Cerebellar nuclear complex (tissue), 1 donor: ENCODE results near the gene TOR1AIP1.
A peak's percentile ranks its signal among the peaks of the same experiment; 100 is the strongest.
"Not testable (repeated sequence)": the region's sequence is repeated elsewhere in the genome, so short reads cannot be mapped to it uniquely, and the experiment has no call there.

Experiments used
- DNase-seq, 2 experiments: peaks; one replicate each; lab custom pipeline; 2025; lab: John Stamatoyannopoulos, UW

The TOR1AIP1 gene

DNA sequence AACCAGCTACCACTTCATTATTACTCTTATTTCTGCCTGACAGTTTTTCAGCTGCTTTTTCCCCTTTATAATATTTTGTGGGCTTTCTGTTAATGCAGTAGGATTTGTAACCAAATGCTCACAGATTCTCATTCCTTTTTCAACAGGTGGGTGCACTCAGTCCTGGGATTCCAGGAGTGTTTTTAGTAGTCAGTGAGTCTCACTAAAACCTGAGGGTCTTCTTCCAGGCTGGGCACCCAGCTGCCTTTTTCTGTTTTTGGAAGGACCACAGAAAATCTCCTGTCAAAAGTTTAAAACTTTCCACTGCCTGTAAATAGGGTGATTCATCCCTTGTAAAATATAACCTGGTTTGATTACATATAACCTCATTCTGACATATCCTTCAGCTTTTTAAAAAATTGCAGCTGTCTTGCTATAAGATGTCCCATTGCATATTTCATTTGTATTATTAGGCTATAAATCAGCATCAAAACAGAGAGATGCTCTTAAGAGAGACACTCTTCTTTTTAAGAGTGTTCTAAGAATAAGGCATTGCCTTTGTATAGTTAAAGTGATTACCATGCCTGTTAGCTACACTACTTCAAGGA is 55.7 kb downstream of the TOR1AIP1 start:
- DNase-seq = no peak

DNA sequence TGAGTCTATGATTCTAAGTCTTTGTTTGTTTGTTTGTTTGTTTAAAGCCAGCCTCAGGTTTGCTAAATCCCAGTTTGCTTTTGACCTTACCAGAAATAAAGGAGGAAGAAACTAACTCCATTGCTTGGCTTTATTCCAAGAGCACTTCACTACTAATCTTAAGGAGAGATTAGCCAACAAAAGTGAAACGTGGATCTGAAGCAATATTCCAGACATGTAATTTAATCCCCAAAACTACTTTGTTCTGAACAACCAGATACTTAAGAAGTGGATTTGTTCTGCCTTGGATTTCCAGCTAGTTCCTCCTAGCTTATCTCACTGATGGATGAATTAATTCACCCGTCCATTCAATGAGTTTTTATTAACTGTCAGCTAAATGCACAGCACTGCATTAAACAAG is 56.7 kb downstream of the TOR1AIP1 start:
- DNase-seq = no peak

DNA sequence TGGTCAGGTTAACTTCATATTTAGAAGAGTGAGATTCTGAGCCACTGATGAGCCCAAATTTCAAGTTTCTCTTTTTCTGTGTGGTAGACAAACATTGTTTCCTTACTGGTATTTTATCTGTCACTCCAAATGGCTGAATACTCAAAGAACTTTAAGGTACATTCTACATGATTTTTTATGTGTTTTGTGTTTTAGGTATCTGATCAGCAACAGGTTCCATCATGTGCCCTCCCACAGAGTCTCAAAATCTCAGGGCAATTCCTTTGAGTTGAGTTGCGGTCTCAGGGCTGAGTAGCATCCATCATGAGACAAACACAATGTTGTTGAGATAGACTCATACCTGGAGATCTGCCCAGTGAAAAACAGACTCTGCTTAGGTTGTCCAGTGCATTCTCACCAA is 57.9 kb downstream of the TOR1AIP1 start:
- no peak for DNase-seq

DNA sequence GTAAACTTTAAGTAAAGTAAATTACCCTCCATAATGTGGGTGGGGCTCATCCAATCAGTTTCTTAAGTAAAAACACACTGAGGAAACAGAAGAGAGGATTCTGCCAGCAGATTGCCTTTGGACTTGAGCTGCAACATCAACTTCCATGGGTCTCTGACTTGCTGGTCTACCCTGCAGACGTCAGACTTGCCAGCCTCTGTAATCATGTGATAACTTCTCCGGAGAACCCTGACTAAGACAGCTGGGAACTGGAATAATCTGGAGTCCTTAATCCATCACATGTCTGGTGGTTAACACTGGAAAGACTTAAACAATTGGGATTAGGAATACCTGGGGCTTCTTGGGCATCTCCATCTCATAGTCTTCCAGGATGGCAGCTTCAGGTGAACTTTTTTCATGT is 59.4 kb downstream of the TOR1AIP1 start:
- no peak for DNase-seq

DNA sequence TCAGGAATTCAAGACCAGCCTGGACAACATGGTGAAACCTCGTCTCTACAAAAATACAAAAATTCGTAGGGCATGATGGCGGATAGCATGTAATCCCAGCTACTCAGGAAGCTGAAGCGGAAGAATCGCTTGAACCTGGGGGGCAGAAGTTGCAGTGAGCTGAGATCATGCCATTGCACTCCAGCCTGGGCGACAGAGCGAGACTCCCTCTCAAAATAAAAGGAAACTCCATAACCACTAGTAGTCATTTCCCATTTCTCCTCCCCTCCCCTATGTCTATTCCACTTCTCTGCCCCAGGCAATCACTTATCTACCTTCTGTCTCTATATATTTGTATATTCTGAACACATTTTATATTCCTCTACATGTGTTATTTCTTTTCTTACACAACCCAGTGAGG is 68.6 kb downstream of the TOR1AIP1 start:
- DNase-seq = no peak

DNA sequence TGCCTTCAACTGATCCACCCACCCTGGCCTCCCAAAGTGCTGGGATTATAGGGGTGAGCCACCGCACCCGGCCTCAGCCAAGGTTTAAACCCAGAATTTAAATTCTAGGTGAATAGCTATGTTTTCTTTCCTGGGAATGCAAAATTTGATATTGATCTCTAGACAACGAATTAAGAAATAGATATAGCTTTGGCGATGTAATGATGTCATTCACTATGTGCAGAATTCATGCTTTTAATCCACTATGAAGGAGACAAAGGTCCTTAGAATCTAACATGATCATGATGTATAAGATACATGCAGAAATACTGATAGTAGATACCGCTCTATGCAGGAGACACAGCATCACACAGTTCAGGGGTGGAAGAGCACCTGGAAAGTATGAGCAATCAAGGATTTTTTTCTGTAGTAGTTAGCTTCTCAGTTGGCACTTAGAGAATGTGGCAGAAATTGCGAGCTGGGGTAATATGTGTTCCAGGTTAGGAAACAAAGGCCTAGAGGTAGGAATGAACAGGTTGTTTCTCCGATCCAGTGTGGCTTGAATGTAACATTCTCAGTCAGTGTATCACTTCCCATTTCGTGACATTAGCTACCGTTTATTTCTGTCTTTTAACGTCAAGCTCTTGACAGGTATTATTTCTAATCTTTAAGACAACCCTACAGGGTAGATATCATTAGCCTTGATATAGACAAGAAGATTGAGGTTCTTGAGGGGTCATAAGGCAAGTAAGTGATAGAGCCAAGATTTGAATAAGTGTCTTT is 69.5 kb downstream of the TOR1AIP1 start:
- DNase-seq = no peak

DNA sequence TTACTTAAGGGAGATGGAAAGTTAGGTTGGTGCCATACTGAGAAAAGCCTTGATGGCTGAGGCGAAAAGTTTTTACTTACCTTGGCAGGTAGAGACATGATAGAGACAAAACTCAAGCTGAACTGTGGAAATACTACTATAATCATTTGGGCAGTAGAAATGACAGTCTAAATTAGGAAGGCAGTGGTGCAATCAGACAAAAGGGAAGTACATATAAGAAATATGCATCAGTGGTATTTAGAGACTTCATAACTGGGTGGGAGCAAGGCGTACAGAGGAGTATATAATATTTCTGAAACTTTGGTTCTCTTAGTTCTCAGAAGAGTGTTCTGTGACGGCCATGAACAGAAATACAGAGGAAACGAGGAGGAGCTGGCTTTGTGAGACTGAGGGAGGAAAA is 70.1 kb downstream of the TOR1AIP1 start:
- DNase-seq = no peak

DNA sequence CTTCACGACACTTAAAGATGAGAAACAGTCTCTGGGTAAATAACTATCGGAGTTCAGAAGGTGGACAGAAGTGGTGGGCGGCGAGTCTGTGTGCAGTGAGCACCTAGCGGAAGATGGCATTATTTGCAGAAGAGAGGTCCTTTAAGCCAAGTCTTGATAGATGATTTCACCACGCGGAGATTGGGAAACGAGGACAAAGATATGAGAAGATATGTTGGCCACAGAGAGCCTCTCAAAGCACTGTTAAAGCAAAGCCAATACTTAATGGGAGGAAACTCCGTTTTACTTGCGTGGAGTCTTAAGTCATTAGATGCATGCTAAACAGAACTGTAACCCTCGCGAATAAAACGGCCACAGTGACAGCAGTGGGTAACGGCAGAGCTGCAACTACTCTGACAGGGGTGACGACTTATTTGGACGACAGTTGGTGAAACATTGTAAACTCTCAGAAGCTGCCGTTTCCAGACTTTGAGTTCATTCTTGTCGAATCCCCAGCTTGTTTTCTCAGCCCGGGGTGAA is 71.9 kb downstream of the TOR1AIP1 start:
- DNase-seq = no peak

DNA sequence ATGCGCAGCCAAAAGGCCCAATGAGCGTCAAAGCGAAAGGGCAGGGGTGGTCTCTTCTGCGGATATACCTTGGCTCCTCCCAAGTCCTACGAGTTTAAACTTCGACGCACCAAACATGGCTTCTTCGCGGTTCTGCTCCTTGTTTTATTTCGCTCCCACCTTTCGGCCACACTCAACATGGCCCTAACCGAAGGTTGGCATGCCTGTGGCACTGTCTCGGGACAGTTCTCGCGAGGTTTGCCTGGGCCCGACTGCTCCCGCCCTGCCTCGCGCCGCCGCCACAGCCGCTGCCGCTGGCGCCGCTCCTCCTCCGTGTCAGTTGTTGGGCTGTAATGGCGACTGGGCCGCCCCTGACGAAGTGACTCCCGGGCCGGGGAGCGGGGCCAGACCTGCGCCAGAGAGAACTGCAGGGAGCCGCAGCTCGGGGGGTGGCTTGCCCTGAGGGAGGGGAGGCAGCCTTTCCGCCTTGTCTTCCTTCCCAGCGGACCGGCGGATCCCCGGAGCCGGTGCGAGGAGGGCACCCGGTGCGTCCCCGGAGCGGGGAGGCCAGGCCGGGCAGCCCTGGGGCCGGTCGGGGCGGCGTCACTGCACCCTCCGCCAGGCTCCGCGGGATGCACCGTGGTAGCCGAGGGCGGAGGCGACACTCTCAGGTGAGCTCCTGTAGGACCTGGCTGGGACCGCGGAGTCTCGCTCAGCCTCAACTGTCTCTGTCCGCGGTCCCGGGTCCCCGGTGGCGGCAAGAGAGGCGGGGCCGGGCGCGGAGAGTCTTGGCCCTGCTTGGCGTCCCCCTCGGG is 72.6 kb downstream of the TOR1AIP1 start, which contains the start of gene CEP350:
Gene CEP350 (plus strand): TSS at position 318 of the 794 bp plus-strand sequence. CDS start 31,372 bp downstream, outside the sequence.
- DNase-seq = peak; percentile 88 to 95

DNA sequence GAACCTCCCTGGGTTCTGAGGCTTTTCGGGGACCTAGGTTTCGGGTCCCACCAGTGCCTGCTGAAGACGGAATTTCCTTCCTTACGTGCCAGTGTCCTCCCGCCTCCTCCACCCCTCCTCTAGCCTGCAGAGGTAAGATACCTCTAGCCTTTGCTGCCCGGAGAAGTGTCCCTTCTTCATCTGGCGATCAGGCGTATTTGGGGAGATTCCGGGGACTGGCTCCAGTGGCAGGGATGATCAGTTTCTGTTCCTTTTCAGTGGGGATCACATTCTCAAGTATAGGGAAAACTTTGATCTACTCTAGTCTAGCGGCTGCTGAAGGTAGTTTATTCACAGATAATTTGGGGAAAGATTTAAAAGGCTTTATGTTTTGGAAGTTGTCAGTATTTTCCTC is 73.2 kb downstream of the TOR1AIP1 start:
- no peak for DNase-seq

DNA sequence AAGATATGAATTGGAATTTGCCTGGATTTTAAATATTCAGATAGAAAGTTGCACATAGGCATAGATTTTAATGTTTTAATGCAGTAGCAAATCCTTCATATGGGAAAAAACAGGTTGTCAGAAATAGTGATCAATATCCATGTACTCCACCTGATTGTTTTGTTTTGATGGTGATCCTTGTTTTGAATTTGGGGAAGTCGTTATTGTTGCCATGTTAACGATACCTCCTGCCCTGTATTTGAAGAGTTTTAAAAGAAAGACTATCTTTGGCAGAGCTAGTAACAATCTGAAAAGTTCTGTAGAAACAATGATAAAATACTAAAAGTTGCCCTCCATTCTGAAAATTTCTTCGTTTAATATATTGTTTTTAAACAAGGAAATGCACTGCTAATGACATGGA is 73.6 kb downstream of the TOR1AIP1 start:
- DNase-seq = no peak

DNA sequence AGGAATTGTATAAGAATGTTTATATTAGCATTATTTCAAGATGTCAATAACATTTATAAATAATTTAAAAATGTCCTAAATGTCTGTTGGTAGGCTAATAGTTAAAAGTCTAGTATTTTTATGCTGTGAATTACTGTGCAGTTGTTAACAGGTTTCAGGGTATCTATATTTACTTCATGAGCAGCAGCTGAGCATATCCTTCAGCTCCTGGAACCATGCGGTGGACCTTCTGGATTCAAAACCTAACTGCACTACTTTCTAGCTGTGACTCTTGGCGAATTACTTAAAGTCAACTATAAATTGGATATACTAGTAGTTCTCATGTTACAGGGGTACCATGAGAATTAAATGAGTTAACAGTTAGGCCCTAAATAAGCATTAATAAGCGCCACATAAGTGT is 76.3 kb downstream of the TOR1AIP1 start:
- no peak for DNase-seq

DNA sequence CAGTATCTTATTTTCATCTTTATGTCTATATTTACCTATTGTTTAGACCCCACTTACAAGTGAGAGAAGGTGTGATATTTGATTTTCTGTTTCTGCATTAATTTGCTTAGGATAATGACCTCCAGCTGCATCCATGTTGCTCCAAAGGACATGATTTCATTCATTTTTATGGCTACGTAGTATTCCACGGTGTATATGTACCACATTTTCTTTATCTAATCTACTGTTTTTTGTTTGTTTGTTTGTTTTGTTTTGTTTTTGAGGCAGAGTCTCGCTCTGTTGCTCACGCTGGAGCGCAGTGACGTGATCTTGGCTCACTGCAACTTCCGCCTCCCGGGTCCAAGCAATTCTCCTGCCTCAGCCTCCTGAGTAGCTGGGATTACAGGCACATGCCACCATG is 80.1 kb downstream of the TOR1AIP1 start:
- DNase-seq = not testable (repeated sequence)

DNA sequence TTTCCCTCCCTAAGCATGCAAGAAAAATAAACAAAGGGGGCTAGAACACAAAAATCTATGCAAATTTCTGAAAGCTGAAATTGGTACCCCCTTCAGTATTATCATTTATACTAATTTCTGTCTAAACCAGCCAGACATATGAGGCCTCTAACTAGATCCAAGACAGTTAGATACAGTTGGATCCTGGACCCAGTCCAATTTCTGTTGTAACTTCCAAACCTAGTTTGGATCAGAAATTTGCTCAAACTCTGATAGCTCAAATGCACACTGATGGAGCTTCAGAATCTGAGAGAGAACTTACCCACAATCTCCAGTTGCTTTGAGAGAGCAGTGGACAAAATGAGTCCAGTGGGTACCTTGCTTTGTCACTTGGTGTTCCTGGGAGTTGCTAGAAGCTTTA is 84.5 kb downstream of the TOR1AIP1 start:
- no peak for DNase-seq

DNA sequence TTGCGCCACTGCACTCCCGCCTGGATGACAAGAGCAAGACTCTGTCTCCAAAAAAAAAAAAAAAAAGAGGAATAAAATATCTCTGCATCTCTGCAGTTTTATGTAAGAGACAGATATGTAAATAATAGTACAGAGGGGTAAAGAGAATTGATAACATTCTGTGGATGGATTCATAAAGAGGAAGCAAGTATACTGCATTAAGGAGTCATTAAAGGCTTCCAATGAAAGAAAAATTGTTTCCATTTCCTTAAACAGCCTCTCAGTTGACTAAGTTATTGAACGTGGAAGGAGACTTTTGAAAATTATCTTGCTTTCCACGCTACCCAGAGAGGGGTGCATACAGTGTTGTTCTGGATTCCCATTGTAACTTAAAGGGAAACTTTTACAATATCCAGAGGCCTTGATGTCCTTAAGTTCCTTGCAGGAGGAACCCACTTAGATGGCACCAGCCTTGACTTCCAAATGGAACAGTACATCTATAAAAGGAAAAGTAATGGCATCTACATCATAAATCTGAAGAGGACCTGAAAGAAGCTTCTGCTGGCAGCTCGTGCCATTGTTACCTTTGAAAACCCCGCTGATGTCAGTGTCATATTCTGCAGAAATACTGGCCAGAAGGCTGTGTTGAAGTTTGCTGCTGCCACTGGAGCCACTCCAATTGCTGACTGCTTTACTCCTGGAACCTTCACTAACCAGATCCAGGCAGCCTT is 86.4 kb downstream of the TOR1AIP1 start:
- no peak for DNase-seq

DNA sequence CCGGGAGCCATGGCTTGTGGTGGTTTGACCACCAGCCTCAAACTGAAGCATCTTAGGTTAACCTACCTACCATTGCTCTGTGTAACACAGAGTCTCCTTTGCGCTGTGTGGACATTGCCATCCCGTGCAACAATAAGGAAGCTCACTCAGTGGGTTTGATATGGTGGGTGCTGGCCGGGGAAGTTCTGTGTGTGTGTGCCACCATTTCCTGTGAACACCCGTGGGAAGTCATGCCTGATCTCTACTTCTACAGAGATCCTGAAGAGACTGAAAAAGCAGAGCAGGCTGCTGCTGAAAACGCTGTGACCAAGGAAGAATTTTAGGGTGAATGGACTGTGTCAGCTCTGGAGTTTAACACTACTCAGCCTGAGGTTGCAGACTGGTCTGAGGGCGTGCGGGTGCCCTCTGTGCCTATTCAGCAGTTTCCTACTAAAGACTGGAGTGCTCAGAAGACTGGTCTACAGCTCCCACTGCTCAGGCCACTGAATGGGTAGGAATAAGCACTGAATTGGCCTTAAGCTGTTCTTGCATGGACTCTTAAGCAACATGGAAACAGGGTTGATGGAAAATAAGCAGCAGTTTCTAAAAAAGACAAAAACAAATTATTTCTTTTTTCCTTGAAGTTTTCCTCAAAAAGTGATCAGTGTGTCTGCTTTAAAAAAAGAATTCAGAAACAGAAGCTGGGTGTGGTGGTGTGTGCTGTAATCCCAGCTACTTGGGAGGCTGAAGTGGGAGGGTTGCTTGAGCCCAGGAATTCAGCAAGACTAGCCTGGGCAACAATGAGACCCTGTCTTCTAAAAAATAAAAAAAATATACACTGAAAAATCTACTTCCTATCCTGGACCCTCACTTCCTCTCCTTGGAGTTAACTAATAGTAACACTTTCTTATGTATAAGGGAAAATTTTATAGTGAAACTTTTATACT is 87.2 kb downstream of the TOR1AIP1 start:
- DNase-seq = no peak
